CD4-positive, alpha-beta T cell (primary cell): ENCODE measurements around the gene TAF5. TPM values are rescaled to one million over a fixed set of nuclear protein-coding genes. Genes with fewer than 3 reads are reported as not detected.

Experiments
- ATAC-seq: fragments of 200-7000 bp; cut with Tn5 transposase; one replicate; pipeline ENCODE4 v1.10.0; 2022; ENCODE audit warnings: mild to moderate bottlenecking; ENCODE audit not compliant: poor library complexity
- CTCF ChIA-PET: fragments of 350-600 bp; sonication (Branson Sonifier 250); formaldehyde crosslinking; loops from one replicate; lab custom pipeline; 2021; ENCODE audit warnings: antibody characterized with exemption, inconsistent platforms; lab: Charles Lee
- POLR2A ChIA-PET: fragments of 350-600 bp; sonication (Branson Sonifier 250); formaldehyde crosslinking; loops from one replicate; lab custom pipeline; 2021; ENCODE audit warnings: antibody characterized with exemption, inconsistent platforms; lab: Charles Lee
- DNase-seq, 14 experiments: peaks; one replicate each; pipeline ENCODE4 v3.0.0-alpha.2; 2013 to 2020; ENCODE audit warnings: mixed read lengths in 2 of 14
- H3K27ac ChIP-seq, 2 donors: one replicate each; pipeline versions ENCODE4 v1.5.1 to v1.7.0; 2013; ENCODE audit warnings: low read length in 2 of 2, low read depth in 1 of 2, mild to moderate bottlenecking in 1 of 2
- H3K27me3 ChIP-seq, 2 experiments: 1 replicate in 1 of 2; 2 replicates in 1 of 2; pipeline versions ENCODE4 v1.6.1 to v1.7.0; 2013; ENCODE audit warnings: low read length in 2 of 2, control low read depth in 1 of 2, mild to moderate bottlenecking in 1 of 2, moderate library complexity in 1 of 2; ENCODE audit not compliant: insufficient read depth in 2 of 2, control insufficient read depth in 1 of 2
- H3K36me3 ChIP-seq: one replicate; pipeline ENCODE4 v1.6.1; 2013; ENCODE audit warnings: low read length, control low read depth; ENCODE audit not compliant: insufficient read depth
- H3K4me1 ChIP-seq: one replicate; pipeline ENCODE4 v1.6.1; 2013; ENCODE audit warnings: low read length, control low read depth; ENCODE audit not compliant: insufficient read depth
- H3K4me3 ChIP-seq: one replicate; pipeline ENCODE4 v1.5.1; 2013; ENCODE audit warnings: mild to moderate bottlenecking, low read length, moderate library complexity
- H3K9me3 ChIP-seq, 2 experiments: 1 replicate in 1 of 2; 2 replicates in 1 of 2; pipeline versions ENCODE4 v1.6.1 to v1.7.0; 2013; ENCODE audit warnings: low read length in 2 of 2, mild to moderate bottlenecking in 2 of 2, control low read depth in 1 of 2, moderate library complexity in 1 of 2; ENCODE audit not compliant: control insufficient read depth in 1 of 2, insufficient read depth in 1 of 2
- H3K27ac Mint-ChIP-seq: one replicate; pipeline ENCODE4 v1.8.0; 2020; ENCODE audit warnings: mixed read lengths
- H3K27me3 Mint-ChIP-seq: one replicate; pipeline ENCODE4 v1.8.0; 2021; ENCODE audit warnings: mixed read lengths
- H3K36me3 Mint-ChIP-seq: one replicate; pipeline ENCODE4 v1.8.0; 2021; ENCODE audit warnings: low read depth, mixed read lengths
- H3K4me1 Mint-ChIP-seq: one replicate; pipeline ENCODE4 v1.8.0; 2021; ENCODE audit warnings: low read depth, mixed read lengths
- H3K4me3 Mint-ChIP-seq: one replicate; pipeline ENCODE4 v1.8.0; 2020; ENCODE audit warnings: mild to moderate bottlenecking, mixed read lengths
- H3K9me3 Mint-ChIP-seq: one replicate; pipeline ENCODE4 v1.8.0; 2020; ENCODE audit warnings: mixed read lengths
- CTCF ChIP-seq: fragments of 200-600 bp; IDR thresholded peaks from one replicate; pipeline ENCODE4 v1.8.0; 2022; ENCODE audit warnings: antibody characterized with exemption, mild to moderate bottlenecking
- intact Hi-C, 2 experiments: fragments of 100-400 bp; cut with DNase I in 1 of 2; cut with micrococcal nuclease in 1 of 2; formaldehyde crosslinking; loops; one replicate each; pipeline versions ENCODE4 v1.15.1 to v1.9.0; 2023 to 2025; cut with DNase I, micrococcal nuclease
- total RNA-seq, 174 experiments: library from RNA in 2 of 174; stranded (reverse) in 2 of 174; gene quantifications; one replicate each; pipeline ENCODE4 v1.2.3 and lab custom pipeline; 2021 to 2026

TAF5 gene
- total RNA-seq, 2 experiments from 2014 or later = 3.8 to 4.0 TPM

- Mint-ChIP-seq H3K4me3 (peak overlapping the region; percentile 76), H3K4me1 (peaks cover 55% of the 10 kb centered on the region), H3K27ac (peak overlapping the region; percentile 52), H3K9me3 (no peaks in the 10 kb centered on the region), H3K36me3 (peaks cover 60% of the 10 kb centered on the region), H3K27me3 (no peaks in the 10 kb centered on the region)
- ChIA-PET POLR2A (interaction anchor here (2.8 kb wide), 1 partner anchor 26 kb away, joined by 27 read pairs; the partner anchor contains the start of gene TAF5), CTCF (interaction anchor here (1.1 kb wide), 1 partner anchor 26 kb away, joined by 3 read pairs; no protein-coding TSS in a partner anchor)
- peaks cover 30% of the 10 kb centered on the region for H3K36me3 ChIP-seq
- DNase-seq = no peak
- no peak for TF ChIP-seq CTCF
- no peaks in the 10 kb centered on the region for H3K27me3 ChIP-seq
- intact Hi-C loops = no loop called here
- no peak overlapping the region for H3K27ac ChIP-seq
- H3K4me1 ChIP-seq = peaks cover 23% of the 10 kb centered on the region
- no peak for ATAC-seq
- no peaks in the 10 kb centered on the region for H3K9me3 ChIP-seq
- H3K4me3 ChIP-seq = no peak overlapping the region
These were observed 26.4 kb downstream of the TAF5 start for GRCh38 chr10:103394180-103394579.

- Mint-ChIP-seq H3K27ac (peak overlapping the region; percentile 96), H3K27me3 (no peaks in the 10 kb centered on the region), H3K36me3 (peaks cover 65% of the 10 kb centered on the region), H3K4me3 (peak overlapping the region; percentile 99), H3K9me3 (no peaks in the 10 kb centered on the region), H3K4me1 (peaks cover 55% of the 10 kb centered on the region)
- TF ChIP-seq CTCF = no peak
- H3K9me3 ChIP-seq = no peaks in the 10 kb centered on the region
- no peak for ATAC-seq
- H3K4me3 ChIP-seq = peak overlapping the region; percentile 95
- H3K36me3 ChIP-seq = peaks cover 36% of the 10 kb centered on the region
- peaks cover 23% of the 10 kb centered on the region for H3K4me1 ChIP-seq
- H3K27ac ChIP-seq = peak overlapping the region; percentile 61 to 67
- no peaks in the 10 kb centered on the region for H3K27me3 ChIP-seq
- ChIA-PET CTCF (interaction anchor here (0.8 kb wide), 2 partner anchors 12 to 21 kb away, joined by 3 read pairs; no protein-coding TSS in a partner anchor), POLR2A (interaction anchor here (0.8 to 2.8 kb wide), 7 partner anchors 12 to 57 kb away, joined by 3 to 27 read pairs (median 5); partner anchors contain the start of genes CALHM2, PCGF6 and TAF5)
- intact Hi-C loops = loop anchor here (1.0 kb wide), 1 partner anchor 27 kb away; no protein-coding TSS in a partner anchor
- DNase-seq = peak in 1 of 14 experiments; percentile 4
These were observed 27.9 kb downstream of the TAF5 start for GRCh38 chr10:103395754-103396066.

GRCh38 chr10:103396067-103396788, 28.5 kb downstream of the TAF5 start, which contains the start of the genes ATP5MK and PDCD11:
Gene ATP5MK (minus strand): TSS chr10:103396475. CDS start chr10:103392457, 4,018 bp downstream.
Gene PDCD11 (plus strand): TSS chr10:103396626. CDS start chr10:103398427, 1,801 bp downstream.
- Mint-ChIP-seq H3K4me3 (peak within 1 kb of the TSS; percentile 99), H3K9me3 (no peaks in the 10 kb centered on the region), H3K27ac (peak within 1 kb of the TSS; percentile 96), H3K4me1 (peaks cover 55% of the 10 kb centered on the region), H3K27me3 (no peaks in the 10 kb centered on the region), H3K36me3 (peaks cover 66% of the 10 kb centered on the region)
- no peaks in the 10 kb centered on the region for H3K9me3 ChIP-seq
- ChIA-PET POLR2A (interaction anchor here (0.8 to 2.8 kb wide), 6 partner anchors 12 to 56 kb away, joined by 3 to 27 read pairs (median 5); partner anchors contain the start of genes CALHM2, PCGF6 and TAF5), CTCF (interaction anchor here (0.8 kb wide), 2 partner anchors 13 to 21 kb away, joined by 3 read pairs; no protein-coding TSS in a partner anchor)
- peak within 1 kb of the TSS; percentile 61 to 67 for H3K27ac ChIP-seq
- peak within 1 kb of the TSS; percentile 95 for H3K4me3 ChIP-seq
- H3K36me3 ChIP-seq = peaks cover 38% of the 10 kb centered on the region
- intact Hi-C loops = loop anchor here (1.0 kb wide), 1 partner anchor 28 kb away; no protein-coding TSS in a partner anchor
- DNase-seq (peak; percentile 85 to 97 (median 92)), ATAC-seq (peak; percentile 98)
- no peak for TF ChIP-seq CTCF
- H3K27me3 ChIP-seq = no peaks in the 10 kb centered on the region
- H3K4me1 ChIP-seq = peaks cover 23% of the 10 kb centered on the region
